ENCODE measurements around the gene METRNL. TPM values are rescaled to one million over a fixed set of nuclear protein-coding genes. Genes with fewer than 3 reads are reported as not detected.

The METRNL gene
- total RNA-seq, 1 donor: 105 TPM

- no peak for DNase-seq (ENCODE audit: low read depth)
- TF ChIP-seq CTCF (IDR thresholded peaks at IDR 0.05; ENCODE audit: insufficient read depth, low read length): no peak
- H3K4me3 ChIP-seq (ENCODE audit: low read depth, low read length): no peak overlapping the region
Observed at GRCh38 chr17:83057397-83057761, 22.0 kb upstream of the METRNL start.

GRCh38 chr17:83057793-83058265 is 21.6 kb upstream of the METRNL start:
- no peak for TF ChIP-seq CTCF (IDR thresholded peaks at IDR 0.05; ENCODE audit: insufficient read depth, low read length)
- no peak overlapping the region for H3K4me3 ChIP-seq (ENCODE audit: low read depth, low read length)
- no peak for DNase-seq (ENCODE audit: low read depth)

GRCh38 chr17:83058266-83058798 is 21.1 kb upstream of the METRNL start:
- DNase-seq (ENCODE audit: low read depth): no peak

GRCh38 chr17:83061586-83061985 is 17.8 kb upstream of the METRNL start:
- no peak overlapping the region for H3K4me3 ChIP-seq (ENCODE audit: low read depth, low read length)
- no peak for TF ChIP-seq CTCF (IDR thresholded peaks at IDR 0.05; ENCODE audit: insufficient read depth, low read length)
- no peak for DNase-seq (ENCODE audit: low read depth)

More at GRCh38 chr17:83058266-83058798, 21.1 kb upstream of the METRNL start:
- no peak overlapping the region for H3K4me3 ChIP-seq (ENCODE audit: low read depth, low read length)
- no peak for TF ChIP-seq CTCF (IDR thresholded peaks at IDR 0.05; ENCODE audit: insufficient read depth, low read length)

GRCh38 chr17:83062011-83062817 is 17.2 kb upstream of the METRNL start:
- no peak overlapping the region for H3K4me3 ChIP-seq (ENCODE audit: low read depth, low read length)
- DNase-seq (ENCODE audit: low read depth): no peak
- TF ChIP-seq CTCF (IDR thresholded peaks at IDR 0.05; ENCODE audit: insufficient read depth, low read length): no peak

GRCh38 chr17:83062818-83063671 is 16.4 kb upstream of the METRNL start:
- no peak for TF ChIP-seq CTCF (IDR thresholded peaks at IDR 0.05; ENCODE audit: insufficient read depth, low read length)
- H3K4me3 ChIP-seq (ENCODE audit: low read depth, low read length): no peak overlapping the region
- no peak for DNase-seq (ENCODE audit: low read depth)

Measured in fibroblast of the aortic adventitia (primary cell).